CD14-positive monocyte (primary cell): ENCODE measurements around the gene FAM53A. TPM values are rescaled to one million over a fixed set of nuclear protein-coding genes. Genes with fewer than 3 reads are reported as not detected.

Experiments used
- DNase-seq, 3 donors: peaks; one replicate each; pipeline ENCODE4 v3.0.0-alpha.2; 2011 to 2022
- H2AFZ ChIP-seq: 2 replicates; pipeline ENCODE4 v1.6.0; 2012; ENCODE audit warnings: mild to moderate bottlenecking, low read depth, low read length, inconsistent platforms; ENCODE audit not compliant: insufficient read depth, poor library complexity, severe bottlenecking
- H3K27ac ChIP-seq, 2 donors: 1 replicate in 1 of 2; 2 replicates in 1 of 2; pipeline ENCODE4 v1.5.1; 2012 to 2013; ENCODE audit warnings: low read length in 2 of 2, control low read depth in 1 of 2, inconsistent platforms in 1 of 2, low read depth in 1 of 2, mild to moderate bottlenecking in 1 of 2
- H3K27me3 ChIP-seq, 2 donors: one replicate each; pipeline versions ENCODE4 v1.6.0 to v1.6.1; 2011 to 2013; ENCODE audit warnings: low read length in 2 of 2; ENCODE audit not compliant: control insufficient read depth in 2 of 2, insufficient read depth in 2 of 2
- H3K36me3 ChIP-seq, 2 donors: replicated peaks in 1 of 2; 1 replicate in 1 of 2; 2 replicates in 1 of 2; pipeline versions ENCODE4 v1.5.1 to v1.6.1; 2012 to 2013; ENCODE audit warnings: low read length in 2 of 2, control low read depth in 1 of 2, inconsistent platforms in 1 of 2, mild to moderate bottlenecking in 1 of 2; ENCODE audit not compliant: insufficient read depth in 2 of 2, control insufficient read depth in 1 of 2
- H3K4me1 ChIP-seq, 2 donors: 1 replicate in 1 of 2; 2 replicates in 1 of 2; pipeline versions ENCODE4 v1.5.1 to v1.6.1; 2012 to 2013; ENCODE audit warnings: low read length in 2 of 2, control low read depth in 1 of 2, inconsistent platforms in 1 of 2, mild to moderate bottlenecking in 1 of 2, moderate library complexity in 1 of 2; ENCODE audit not compliant: insufficient read depth in 2 of 2, control insufficient read depth in 1 of 2
- H3K4me2 ChIP-seq: replicated peaks from 2 replicates; pipeline ENCODE3; 2012; ENCODE audit warnings: low read length, moderate library complexity, mild to moderate bottlenecking; ENCODE audit not compliant: poor library complexity, severe bottlenecking; ENCODE audit errors: extremely low read depth
- H3K4me3 ChIP-seq, 3 experiments: fragments of 200-600 bp in 1 of 3; sonication (generic) in 1 of 3; replicated peaks in 1 of 3; 1 replicate in 2 of 3; 2 replicates in 1 of 3; pipeline ENCODE4 v1.5.1; 2011 to 2013; ENCODE audit warnings: low read length in 3 of 3, mild to moderate bottlenecking in 3 of 3, control low read depth in 2 of 3, low read depth in 2 of 3, inconsistent platforms in 1 of 3, moderate library complexity in 1 of 3
- H3K79me2 ChIP-seq: 2 replicates; pipeline ENCODE4 v1.6.0; 2012; ENCODE audit warnings: mild to moderate bottlenecking, control low read depth, inconsistent platforms, low read length, moderate library complexity; ENCODE audit not compliant: insufficient read depth
- H3K9ac ChIP-seq: 2 replicates; pipeline ENCODE4 v1.6.0; 2017; ENCODE audit warnings: low read length, mild to moderate bottlenecking; ENCODE audit not compliant: insufficient read depth, poor library complexity, severe bottlenecking
- H3K9me3 ChIP-seq, 2 donors: replicated peaks in 1 of 2; 1 replicate in 1 of 2; 2 replicates in 1 of 2; pipeline versions ENCODE4 v1.5.1 to v1.6.1; 2012 to 2013; ENCODE audit warnings: low read length in 2 of 2, control low read depth in 1 of 2; ENCODE audit not compliant: control insufficient read depth in 1 of 2, insufficient read depth in 1 of 2
- H4K20me1 ChIP-seq: 2 replicates; pipeline ENCODE4 v1.6.0; 2012; ENCODE audit warnings: mild to moderate bottlenecking, low read length, control low read depth, moderate library complexity; ENCODE audit not compliant: insufficient read depth
- H3K27ac Mint-ChIP-seq, 7 donors: one replicate each; pipeline ENCODE4 v1.8.0; 2020; ENCODE audit warnings: mild to moderate bottlenecking in 7 of 7, mixed read lengths in 7 of 7, moderate library complexity in 6 of 7, inconsistent platforms in 2 of 7
- H3K27me3 Mint-ChIP-seq, 3 donors: one replicate each; pipeline ENCODE4 v1.8.0; 2021 to 2022; ENCODE audit warnings: low read depth in 3 of 3, mild to moderate bottlenecking in 3 of 3, mixed read lengths in 3 of 3, moderate library complexity in 3 of 3, inconsistent platforms in 1 of 3
- H3K36me3 Mint-ChIP-seq, 2 donors: one replicate each; pipeline ENCODE4 v1.8.0; 2020; ENCODE audit warnings: mixed read lengths in 2 of 2, inconsistent platforms in 1 of 2, mild to moderate bottlenecking in 1 of 2
- H3K4me1 Mint-ChIP-seq: one replicate; pipeline ENCODE4 v1.8.0; 2020; ENCODE audit warnings: mild to moderate bottlenecking, mixed read lengths
- H3K4me3 Mint-ChIP-seq, 2 donors: one replicate each; pipeline ENCODE4 v1.8.0; 2020; ENCODE audit warnings: mild to moderate bottlenecking in 2 of 2, mixed read lengths in 2 of 2, moderate library complexity in 1 of 2
- H3K9me3 Mint-ChIP-seq, 7 donors: one replicate each; pipeline ENCODE4 v1.8.0; 2020 to 2022; ENCODE audit warnings: mixed read lengths in 7 of 7, mild to moderate bottlenecking in 6 of 7, moderate library complexity in 6 of 7, inconsistent platforms in 2 of 7
- WGBS: methylation state at CpG from one replicate; pipeline ENCODE4 v1.1.5; 2013; ENCODE audit warnings: missing lambda C conversion rate; ENCODE audit not compliant: insufficient coverage; 5-methylcytosine and 5-hydroxymethylcytosine counted together
- intact Hi-C, 2 donors: fragments of 100-400 bp; cut with micrococcal nuclease; formaldehyde crosslinking; loops; one replicate each; pipeline versions ENCODE4 v1.15.0 to v1.15.1; 2023
- polyA plus RNA-seq, 3 donors: library from polyadenylated mRNA; depleted of rRNA in 1 of 3; unstranded in 2 of 3; stranded (reverse) in 1 of 3; fragments of 300-500 nt in 2 of 3; fragments of >200 nt in 1 of 3; fragmentation: Illumina TruSeq in 2 of 3; gene quantifications; 1 replicate in 2 of 3; 2 replicates in 1 of 3; pipeline ENCODE4 v1.2.3, GENCODE V29; 2012 to 2021
- TF ChIP-seq, protein P1 (sequence below): fragments of 200-600 bp; IDR thresholded peaks from one replicate; pipeline ENCODE4 v1.8.0; 2022; ENCODE audit warnings: antibody characterized with exemption, mild to moderate bottlenecking

Gene FAM53A
- polyA plus RNA-seq, 3 donors, result 0.40 to 0.82 (median 0.76) TPM

DNA sequence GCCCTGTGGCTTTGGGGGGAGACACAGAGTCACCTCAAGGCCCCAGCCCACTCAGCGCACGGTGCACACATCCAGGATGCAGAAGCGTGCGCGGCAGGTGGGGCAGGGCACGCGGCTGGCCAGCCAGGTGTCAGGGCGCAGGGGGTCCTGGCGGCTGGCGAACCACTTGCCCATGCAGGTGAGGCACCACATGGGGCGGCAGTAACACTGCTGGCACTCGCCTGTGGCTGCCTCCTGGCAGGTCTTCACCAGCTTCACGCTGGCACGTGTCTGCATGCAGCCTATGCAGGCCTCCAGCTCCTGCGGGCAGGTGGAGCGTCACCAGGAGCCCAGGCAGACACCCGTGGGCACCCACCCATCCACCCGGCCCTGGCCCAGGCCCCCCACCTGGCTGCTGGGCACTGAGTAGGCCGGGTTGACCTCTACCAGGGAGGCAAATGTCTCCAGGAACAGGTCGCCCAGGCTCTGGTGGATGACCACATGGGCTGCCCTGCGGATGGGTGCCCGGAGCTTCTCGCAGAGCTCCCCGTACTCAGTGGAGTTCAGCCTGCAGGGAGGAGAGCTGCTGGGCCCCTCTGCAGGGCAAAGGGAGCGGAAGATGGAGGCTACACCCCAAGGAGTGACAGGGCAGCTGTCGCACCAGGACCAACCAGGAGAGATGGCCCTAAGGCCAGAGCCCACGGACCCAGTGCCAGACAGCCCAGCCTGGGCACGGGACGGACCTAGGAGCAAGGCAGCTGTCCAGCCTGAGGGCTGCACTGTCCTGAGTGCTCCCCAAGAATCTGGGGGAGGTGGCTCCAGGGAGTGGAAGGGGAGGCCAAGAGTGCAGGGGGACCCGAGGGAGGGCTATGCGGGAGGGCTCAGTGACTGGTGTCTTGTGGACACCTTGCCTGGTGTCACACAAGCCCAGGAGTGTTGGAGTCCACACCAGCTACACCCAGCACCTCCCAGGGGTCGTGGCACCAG lies 33.3 kb upstream of the FAM53A start:
- H3K9ac ChIP-seq, result no peak overlapping the region
- no peak overlapping the region for H2AFZ ChIP-seq
- WGBS, result 97% methylated on average over 31 of the region's 32 CpGs
- H3K4me2 ChIP-seq, result no peak overlapping the region
- H4K20me1 ChIP-seq, result peaks cover 62% of the 10 kb centered on the region
- H3K27ac ChIP-seq, result peak overlapping the region in 1 of 2 donors; percentile 92
- no peaks in the 10 kb centered on the region for H3K27me3 ChIP-seq
- Mint-ChIP-seq H3K9me3 (no peaks in the 10 kb centered on the region), H3K27me3 (no peaks in the 10 kb centered on the region), H3K27ac (peak overlapping the region in 2 of 7 donors; percentile 57 to 60), H3K36me3 (peaks cover 15 to 29% of the 10 kb centered on the region in 2 donors), H3K4me3 (no peak overlapping the region), H3K4me1 (peaks cover 57% of the 10 kb centered on the region)
- peaks cover 24 to 32% of the 10 kb centered on the region in 2 donors for H3K36me3 ChIP-seq
- intact Hi-C loops, result loop anchor here in 1 of 2 donors (10.0 kb wide), 2 partner anchors 133 to 547 kb away; partner anchors contain the start of gene MXD4
- no peak overlapping the region for H3K4me3 ChIP-seq
- TF ChIP-seq, protein P1, sequence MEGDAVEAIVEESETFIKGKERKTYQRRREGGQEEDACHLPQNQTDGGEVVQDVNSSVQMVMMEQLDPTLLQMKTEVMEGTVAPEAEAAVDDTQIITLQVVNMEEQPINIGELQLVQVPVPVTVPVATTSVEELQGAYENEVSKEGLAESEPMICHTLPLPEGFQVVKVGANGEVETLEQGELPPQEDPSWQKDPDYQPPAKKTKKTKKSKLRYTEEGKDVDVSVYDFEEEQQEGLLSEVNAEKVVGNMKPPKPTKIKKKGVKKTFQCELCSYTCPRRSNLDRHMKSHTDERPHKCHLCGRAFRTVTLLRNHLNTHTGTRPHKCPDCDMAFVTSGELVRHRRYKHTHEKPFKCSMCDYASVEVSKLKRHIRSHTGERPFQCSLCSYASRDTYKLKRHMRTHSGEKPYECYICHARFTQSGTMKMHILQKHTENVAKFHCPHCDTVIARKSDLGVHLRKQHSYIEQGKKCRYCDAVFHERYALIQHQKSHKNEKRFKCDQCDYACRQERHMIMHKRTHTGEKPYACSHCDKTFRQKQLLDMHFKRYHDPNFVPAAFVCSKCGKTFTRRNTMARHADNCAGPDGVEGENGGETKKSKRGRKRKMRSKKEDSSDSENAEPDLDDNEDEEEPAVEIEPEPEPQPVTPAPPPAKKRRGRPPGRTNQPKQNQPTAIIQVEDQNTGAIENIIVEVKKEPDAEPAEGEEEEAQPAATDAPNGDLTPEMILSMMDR, result no peak
- peaks cover 90% of the 10 kb centered on the region for H3K79me2 ChIP-seq
- peaks cover 53 to 71% of the 10 kb centered on the region in 2 donors for H3K4me1 ChIP-seq
- H3K9me3 ChIP-seq, result no peaks in the 10 kb centered on the region
- no peak for DNase-seq

DNA sequence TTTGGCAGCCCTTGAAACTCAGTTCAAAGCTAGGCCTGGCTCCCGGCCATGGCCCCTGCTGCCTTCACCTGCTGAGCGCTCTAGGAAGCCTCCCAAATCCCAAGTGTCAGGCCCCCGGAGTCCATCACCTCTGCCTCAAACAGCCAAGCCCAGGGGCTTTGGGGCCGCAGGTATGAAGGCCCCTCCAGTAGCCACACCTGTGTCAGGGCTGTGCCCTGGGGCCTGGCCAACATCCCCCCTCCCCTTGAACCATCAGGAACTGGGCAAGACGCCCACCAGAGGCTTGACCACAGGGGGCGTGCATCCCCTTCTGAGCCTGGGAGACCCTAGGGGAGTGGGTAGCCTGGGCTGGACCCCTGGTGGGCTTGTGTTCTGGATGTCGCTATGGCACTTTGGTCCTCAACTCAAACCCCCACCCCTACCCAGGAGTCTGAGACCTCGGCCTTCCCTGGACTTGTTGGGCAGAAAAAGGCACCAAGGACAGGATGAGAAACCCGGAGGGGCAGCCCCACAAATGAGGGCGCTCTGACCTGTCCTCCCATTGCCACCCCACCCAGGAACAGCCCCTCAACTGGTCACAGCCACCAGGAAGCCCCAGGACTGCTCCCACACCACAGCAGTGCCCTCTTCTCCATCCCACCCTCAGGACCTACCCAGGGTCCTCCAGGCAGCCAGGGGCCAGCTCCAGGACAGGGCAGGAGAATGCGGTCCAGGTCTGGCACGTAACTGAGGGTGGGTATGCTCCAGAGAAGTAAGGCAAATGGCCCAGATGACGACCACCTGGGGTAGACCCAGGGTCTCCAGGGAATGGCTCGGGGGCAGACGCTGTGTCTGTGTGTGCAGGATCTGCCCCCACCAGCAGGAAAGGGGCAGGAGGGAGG lies 32.2 kb upstream of the FAM53A start:
- H3K27me3 Mint-ChIP-seq, result no peaks in the 10 kb centered on the region
- H3K4me3 ChIP-seq, result no peak overlapping the region
- peaks cover 51% of the 10 kb centered on the region for H3K4me1 Mint-ChIP-seq
- peak overlapping the region; percentile 46 to 99 (median 90) for H3K27ac Mint-ChIP-seq
- no peaks in the 10 kb centered on the region for H3K9me3 ChIP-seq
- DNase-seq, result no peak
- H3K27ac ChIP-seq, result peak overlapping the region in 1 of 2 donors; percentile 92
- peaks cover 24 to 32% of the 10 kb centered on the region in 2 donors for H3K36me3 ChIP-seq
- no peak overlapping the region for H3K4me2 ChIP-seq
- H3K9me3 Mint-ChIP-seq, result no peaks in the 10 kb centered on the region
- no peaks in the 10 kb centered on the region for H3K27me3 ChIP-seq
- H3K36me3 Mint-ChIP-seq, result peaks cover 15 to 29% of the 10 kb centered on the region in 2 donors
- intact Hi-C loops, result loop anchor here in 1 of 2 donors (10.0 kb wide), 2 partner anchors 132 to 548 kb away; partner anchors contain the start of gene MXD4
- TF ChIP-seq, protein P1, result no peak
- peaks cover 84% of the 10 kb centered on the region for H3K79me2 ChIP-seq
- H2AFZ ChIP-seq, result no peak overlapping the region
- H3K4me1 ChIP-seq, result peaks cover 45 to 64% of the 10 kb centered on the region in 2 donors
- H3K9ac ChIP-seq, result no peak overlapping the region
- H3K4me3 Mint-ChIP-seq, result no peak overlapping the region
- H4K20me1 ChIP-seq, result peaks cover 62% of the 10 kb centered on the region
- WGBS, result 90% methylated on average over 10 of the region's 15 CpGs
